ENCODE results near the gene ZNHIT6. TPM values are rescaled to one million over a fixed set of nuclear protein-coding genes. Genes with fewer than 3 reads are reported as not detected.

ZNHIT6 gene
- 7.6 and 17.1 TPM in 2 replicates for total RNA-seq

GRCh38 chr1:85707990-85708828, at the start of gene ZNHIT6:
TSS of gene ZNHIT6 (minus strand) at chr1:85708433. CDS start at chr1:85708284, 149 bp downstream.

Other genes starting within 250 kb of the ZNHIT6 start
- gene DDAH1, start 243.3 kb downstream of the ZNHIT6 start, total RNA-seq = 22.7 and 50.1 TPM in 2 replicates
- 96.8 and 459 TPM in 2 replicates for gene CCN1, start 127.7 kb downstream of the ZNHIT6 start, total RNA-seq

Measured in bladder microvascular endothelial cell (primary cell).